GM10248 (cell line): Measurements from ENCODE around the gene EPB42.

Experiments used
- CTCF ChIA-PET: fragments of 300-600 bp; sonication (Branson Sonifier 250); formaldehyde crosslinking; extraction: SDS; loops from one replicate; lab custom pipeline; 2021; ENCODE audit warnings: antibody characterized with exemption; lab: Yijun Ruan, JAX
- POLR2A ChIA-PET: fragments of 350-650 bp; sonication (Branson Sonifier 250); formaldehyde crosslinking; extraction: SDS; loops from one replicate; lab custom pipeline; 2020; ENCODE audit warnings: antibody characterized with exemption; lab: Yijun Ruan, JAX
- DNase-seq: peaks from one replicate; pipeline ENCODE4 v3.0.0; 2012; ENCODE audit errors: extremely low spot score
- CTCF ChIP-seq: IDR thresholded peaks from 2 replicates; pipeline ENCODE4 v1.5.1; 2012; ENCODE audit warnings: mild to moderate bottlenecking, low read depth; ENCODE audit errors: extremely low read depth, missing control alignments, control extremely low read depth

EPB42 gene

GRCh38 chr15:43220991-43221403, at the start of gene EPB42:
EPB42 (minus strand) TSS chr15:43221018; CDS start chr15:43220825, 193 bp downstream.
- ChIA-PET POLR2A (no interaction called here), CTCF (interaction anchor here (0.8 to 10.9 kb wide), 5 partner anchors 12 to 64 kb away, joined by 3 to 250 read pairs (median 13); partner anchors contain the start of gene TGM5)
- no peak for TF ChIP-seq CTCF
- no peak for DNase-seq

GRCh38 chr15:43270113-43270665, 49.4 kb upstream of the EPB42 start:
- no peak for DNase-seq
- ChIA-PET CTCF (interaction anchor here (1.0 to 8.1 kb wide), 9 partner anchors 10 to 67 kb away, joined by 3 to 250 read pairs (median 14); partner anchors contain the start of gene EPB42), POLR2A (no interaction called here)
- no peak for TF ChIP-seq CTCF

GRCh38 chr15:43268111-43269105, 47.6 kb upstream of the EPB42 start:
- peak; percentile 57 for DNase-seq
- POLR2A ChIA-PET, result interaction anchor here (1.6 kb wide), 1 partner anchor 43 kb away, joined by 4 read pairs; no protein-coding TSS in a partner anchor
- peak; percentile 59 for TF ChIP-seq CTCF
- CTCF ChIA-PET, result interaction anchor here (0.7 to 8.1 kb wide), 24 partner anchors 8 to 557 kb away, joined by 3 to 250 read pairs (median 6); partner anchors contain the start of gene EPB42

- ChIA-PET CTCF (interaction anchor here (0.8 to 8.1 kb wide), 13 partner anchors 9 to 69 kb away, joined by 3 to 250 read pairs (median 9); partner anchors contain the start of gene EPB42), POLR2A (no interaction called here)
- no peak for DNase-seq
- no peak for TF ChIP-seq CTCF
Observed at GRCh38 chr15:43267439-43267838, 46.6 kb upstream of the EPB42 start.

- ChIA-PET POLR2A (no interaction called here), CTCF (interaction anchor here (1.1 to 8.1 kb wide), 9 partner anchors 8 to 63 kb away, joined by 3 to 250 read pairs (median 14); partner anchors contain the start of gene EPB42)
- no peak for DNase-seq
- no peak for TF ChIP-seq CTCF
Observed at GRCh38 chr15:43266834-43267233, 46.0 kb upstream of the EPB42 start, which contains the start of gene TGM5. TGM5 (minus strand) TSS chr15:43266928; CDS start chr15:43266849, 79 bp downstream.

- POLR2A ChIA-PET, result no interaction called here
- DNase-seq, result no peak
- TF ChIP-seq CTCF, result no peak
- CTCF ChIA-PET, result interaction anchor here (0.7 to 8.1 kb wide), 10 partner anchors 8 to 62 kb away, joined by 3 to 250 read pairs (median 6); partner anchors contain the start of gene EPB42
Observed at GRCh38 chr15:43266386-43266785, 45.6 kb upstream of the EPB42 start.
